Left lung (tissue), 10 donors: Measurements from ENCODE around the gene GALNS. TPM values are rescaled to one million over a fixed set of nuclear protein-coding genes. Genes with fewer than 3 reads are reported as not detected.

ENCODE experiments used
- ATAC-seq: fragments of 200-7000 bp; cut with Tn5 transposase; one replicate; pipeline ENCODE4 v1.9.1; 2020; ENCODE audit warnings: moderate library complexity
- DNase-seq, 4 donors: peaks; one replicate each; pipeline ENCODE4 v3.0.0-alpha.2; 2013 to 2020
- H3K27ac ChIP-seq, 2 donors: fragments of 200-600 bp; sonication (generic) in 1 of 2; one replicate each; pipeline versions ENCODE4 v1.5.0 to v1.8.0; 2020 to 2021
- H3K27me3 ChIP-seq, 2 donors: fragments of 200-600 bp; sonication (generic) in 1 of 2; one replicate each; pipeline versions ENCODE4 v1.5.0 to v1.8.0; 2020 to 2021
- H3K36me3 ChIP-seq, 2 donors: fragments of 200-600 bp; sonication (generic) in 1 of 2; one replicate each; pipeline versions ENCODE4 v1.5.0 to v1.8.0; 2020 to 2021
- H3K4me1 ChIP-seq, 2 donors: fragments of 200-600 bp; one replicate each; pipeline ENCODE4 v1.8.0; 2021
- H3K4me3 ChIP-seq, 2 donors: fragments of 200-600 bp; sonication (generic) in 1 of 2; one replicate each; pipeline versions ENCODE4 v1.5.0 to v1.8.0; 2020 to 2021; ENCODE audit warnings: mild to moderate bottlenecking in 1 of 2
- H3K9me3 ChIP-seq, 2 donors: fragments of 200-600 bp; sonication (generic) in 1 of 2; one replicate each; pipeline versions ENCODE4 v1.5.0 to v1.8.0; 2020 to 2021
- CTCF ChIP-seq, 2 donors: fragments of 200-600 bp; sonication (generic) in 1 of 2; IDR thresholded peaks; one replicate each; pipeline versions ENCODE4 v1.5.0 to v1.8.0; 2021; ENCODE audit warnings: antibody characterized with exemption in 2 of 2
- intact Hi-C, 2 donors: fragments of 100-400 bp; cut with DNase I; formaldehyde crosslinking; loops; one replicate each; pipeline versions ENCODE4 v1.11.2 to v1.14.2; 2022
- polyA plus RNA-seq, 6 donors: library from polyadenylated mRNA; unstranded; fragments of 120-200 nt; gene quantifications; one replicate each; pipeline ENCODE4 v1.2.1, GENCODE V29; 2013; ENCODE audit not compliant: insufficient read length in 6 of 6
- total RNA-seq, 2 donors: library from RNA; stranded (reverse); fragmentation: NEBNext Ultra II Directional; extraction: Animal tissue kit (Norgen Biotek cat#: 25700); gene quantifications; one replicate each; pipeline ENCODE4 v1.2.1, GENCODE V29; 2021
- donor health status: DM: no; HTN: yes; CAD: no.
- donor health status: DM: no; HTN: no; CAD: no.

The GALNS gene
- total and polyA plus RNA-seq, 8 donors, result 23.8 to 46.5 (median 31.9) TPM

- ATAC-seq (no peak), DNase-seq (no peak)
- TF ChIP-seq CTCF (IDR thresholded peaks at IDR 0.05), result no peak
- peaks cover 0 to 63% of the 10 kb centered on the region in 2 donors for H3K36me3 ChIP-seq
- H3K9me3 ChIP-seq, result no peaks in the 10 kb centered on the region
- no peak overlapping the region for H3K4me3 ChIP-seq
- H3K27me3 ChIP-seq, result no peaks in the 10 kb centered on the region
- no peaks in the 10 kb centered on the region for H3K4me1 ChIP-seq
- intact Hi-C loops, result no loop called here
- no peak overlapping the region for H3K27ac ChIP-seq
Observed at GRCh38 chr16:88820385-88821025, 36.2 kb downstream of the GALNS start.

- Histone ChIP-seq H3K27me3 (no peaks in the 10 kb centered on the region), H3K27ac (no peak overlapping the region), H3K9me3 (no peaks in the 10 kb centered on the region), H3K36me3 (peaks cover 0 to 56% of the 10 kb centered on the region in 2 donors), H3K4me3 (no peak overlapping the region), H3K4me1 (no peaks in the 10 kb centered on the region)
- ATAC-seq (no peak), DNase-seq (no peak)
- no peak for TF ChIP-seq CTCF (IDR thresholded peaks at IDR 0.05)
- intact Hi-C loops, result no loop called here
Observed at GRCh38 chr16:88819126-88819525, 37.6 kb downstream of the GALNS start.

GRCh38 chr16:88818575-88818874, 38.2 kb downstream of the GALNS start:
- H3K36me3 ChIP-seq, result peaks cover 0 to 51% of the 10 kb centered on the region in 2 donors

GRCh38 chr16:88817785-88818574, 38.8 kb downstream of the GALNS start:
- no peak overlapping the region for H3K4me3 ChIP-seq
- intact Hi-C loops, result no loop called here
- peaks cover 0 to 48% of the 10 kb centered on the region in 2 donors for H3K36me3 ChIP-seq
- no peaks in the 10 kb centered on the region for H3K27me3 ChIP-seq
- ATAC-seq, result no peak
- TF ChIP-seq CTCF (IDR thresholded peaks at IDR 0.05), result no peak
- no peak for DNase-seq
- H3K9me3 ChIP-seq, result no peaks in the 10 kb centered on the region
- no peak overlapping the region for H3K27ac ChIP-seq
- H3K4me1 ChIP-seq, result peaks cover 0 to 5% of the 10 kb centered on the region in 2 donors

More at GRCh38 chr16:88818575-88818874, 38.2 kb downstream of the GALNS start:
- Histone ChIP-seq H3K27me3 (no peaks in the 10 kb centered on the region), H3K27ac (no peak overlapping the region), H3K4me1 (no peaks in the 10 kb centered on the region), H3K4me3 (no peak overlapping the region), H3K9me3 (no peaks in the 10 kb centered on the region)
- DNase-seq, result no peak
- intact Hi-C loops, result no loop called here
- no peak for TF ChIP-seq CTCF (IDR thresholded peaks at IDR 0.05)
- ATAC-seq, result no peak

- no peaks in the 10 kb centered on the region for H3K27me3 ChIP-seq
- peaks cover 0 to 37% of the 10 kb centered on the region in 2 donors for H3K36me3 ChIP-seq
- ATAC-seq, result no peak
- intact Hi-C loops, result no loop called here
- no peak for DNase-seq
- no peak overlapping the region for H3K4me3 ChIP-seq
- no peaks in the 10 kb centered on the region for H3K9me3 ChIP-seq
- TF ChIP-seq CTCF (IDR thresholded peaks at IDR 0.05), result no peak
- H3K4me1 ChIP-seq, result peaks cover 0 to 16% of the 10 kb centered on the region in 2 donors
- no peak overlapping the region for H3K27ac ChIP-seq
Observed at GRCh38 chr16:88816736-88817535, 39.8 kb downstream of the GALNS start.
